H1 (cell line): ENCODE results near the gene NUP50. TPM values are rescaled to one million over a fixed set of nuclear protein-coding genes. Genes with fewer than 3 reads are reported as not detected.

Source experiments
- polyA plus RNA-seq, 7 experiments: library from polyadenylated mRNA; depleted of rRNA in 3 of 7; stranded (reverse) in 5 of 7; unstranded in 2 of 7; fragments of >200 nt in 5 of 7; fragments of 200-250 nt in 2 of 7; gene quantifications; 1 replicate in 5 of 7; 2 replicates in 1 of 7; 4 replicates in 1 of 7; pipeline versions ENCODE4 v1.2.1 to v1.2.3, GENCODE V29; 2011 to 2013; ENCODE audit warnings: missing spikeins in 2 of 7, mixed read lengths in 2 of 7
- total RNA-seq: library from RNA; stranded (reverse); fragmentation: NEBNext Ultra II Directional; extraction: Animal tissue kit (Norgen Biotek cat#: 25700); gene quantifications from 2 replicates; pipeline ENCODE4 v1.2.1, GENCODE V29; 2021
- TF ChIP-seq, protein P1 (sequence below): fragments of 300-600 bp; sonication (generic); IDR thresholded peaks from 2 replicates; pipeline ENCODE4 v1.7.1; 2012; ENCODE audit warnings: low read length, moderate library complexity, mild to moderate bottlenecking, inconsistent platforms; ENCODE audit not compliant: insufficient replicate concordance

The NUP50 gene
- total and polyA plus RNA-seq, 2 of the 8 experiments (the other 6 are each of a cell fraction or from before 2014, with no cell fraction given) = 20.0 to 112 TPM

DNA sequence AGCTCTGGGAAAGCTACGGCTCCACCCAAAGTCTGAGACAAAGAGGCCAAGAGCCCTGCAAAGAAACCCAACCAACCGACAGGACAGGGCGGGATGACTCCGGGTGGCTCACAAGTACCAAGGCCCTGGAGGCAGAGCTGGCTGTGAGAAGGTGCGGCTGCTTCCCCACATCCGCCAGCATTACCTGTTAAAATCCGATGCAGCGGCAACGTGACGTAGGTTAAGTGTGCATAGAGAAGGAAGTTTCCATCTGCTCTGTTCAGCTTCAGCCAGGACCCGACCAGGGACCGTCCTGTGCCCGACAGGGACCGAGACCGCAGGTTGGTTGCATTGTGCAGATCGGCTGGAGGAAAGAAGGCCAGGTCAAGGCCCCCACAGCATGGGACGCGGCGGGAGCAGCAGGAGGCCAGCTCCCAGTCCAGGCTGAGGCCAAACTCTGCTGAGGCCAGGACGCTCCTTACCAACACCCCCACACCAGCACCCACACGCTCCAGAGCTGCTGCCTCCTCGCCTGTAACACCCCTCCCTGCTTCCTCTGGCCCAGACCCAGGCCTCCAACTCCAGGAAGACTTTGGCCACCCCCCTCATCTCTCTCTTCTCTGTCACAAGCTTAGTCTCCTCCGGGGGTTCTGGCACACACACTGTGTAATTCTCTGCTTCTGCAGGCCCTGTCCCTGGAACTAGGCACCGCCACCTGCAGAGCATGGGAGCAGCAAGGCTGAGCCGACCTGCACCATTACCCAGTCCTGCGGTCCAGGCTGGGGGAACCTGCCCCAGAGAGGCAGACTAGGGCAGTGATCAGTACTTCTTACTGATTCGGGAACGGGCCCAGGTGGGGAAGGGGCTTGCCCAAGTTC, 34.1 kb downstream of the NUP50 start (continued):
- TF ChIP-seq, protein P1, sequence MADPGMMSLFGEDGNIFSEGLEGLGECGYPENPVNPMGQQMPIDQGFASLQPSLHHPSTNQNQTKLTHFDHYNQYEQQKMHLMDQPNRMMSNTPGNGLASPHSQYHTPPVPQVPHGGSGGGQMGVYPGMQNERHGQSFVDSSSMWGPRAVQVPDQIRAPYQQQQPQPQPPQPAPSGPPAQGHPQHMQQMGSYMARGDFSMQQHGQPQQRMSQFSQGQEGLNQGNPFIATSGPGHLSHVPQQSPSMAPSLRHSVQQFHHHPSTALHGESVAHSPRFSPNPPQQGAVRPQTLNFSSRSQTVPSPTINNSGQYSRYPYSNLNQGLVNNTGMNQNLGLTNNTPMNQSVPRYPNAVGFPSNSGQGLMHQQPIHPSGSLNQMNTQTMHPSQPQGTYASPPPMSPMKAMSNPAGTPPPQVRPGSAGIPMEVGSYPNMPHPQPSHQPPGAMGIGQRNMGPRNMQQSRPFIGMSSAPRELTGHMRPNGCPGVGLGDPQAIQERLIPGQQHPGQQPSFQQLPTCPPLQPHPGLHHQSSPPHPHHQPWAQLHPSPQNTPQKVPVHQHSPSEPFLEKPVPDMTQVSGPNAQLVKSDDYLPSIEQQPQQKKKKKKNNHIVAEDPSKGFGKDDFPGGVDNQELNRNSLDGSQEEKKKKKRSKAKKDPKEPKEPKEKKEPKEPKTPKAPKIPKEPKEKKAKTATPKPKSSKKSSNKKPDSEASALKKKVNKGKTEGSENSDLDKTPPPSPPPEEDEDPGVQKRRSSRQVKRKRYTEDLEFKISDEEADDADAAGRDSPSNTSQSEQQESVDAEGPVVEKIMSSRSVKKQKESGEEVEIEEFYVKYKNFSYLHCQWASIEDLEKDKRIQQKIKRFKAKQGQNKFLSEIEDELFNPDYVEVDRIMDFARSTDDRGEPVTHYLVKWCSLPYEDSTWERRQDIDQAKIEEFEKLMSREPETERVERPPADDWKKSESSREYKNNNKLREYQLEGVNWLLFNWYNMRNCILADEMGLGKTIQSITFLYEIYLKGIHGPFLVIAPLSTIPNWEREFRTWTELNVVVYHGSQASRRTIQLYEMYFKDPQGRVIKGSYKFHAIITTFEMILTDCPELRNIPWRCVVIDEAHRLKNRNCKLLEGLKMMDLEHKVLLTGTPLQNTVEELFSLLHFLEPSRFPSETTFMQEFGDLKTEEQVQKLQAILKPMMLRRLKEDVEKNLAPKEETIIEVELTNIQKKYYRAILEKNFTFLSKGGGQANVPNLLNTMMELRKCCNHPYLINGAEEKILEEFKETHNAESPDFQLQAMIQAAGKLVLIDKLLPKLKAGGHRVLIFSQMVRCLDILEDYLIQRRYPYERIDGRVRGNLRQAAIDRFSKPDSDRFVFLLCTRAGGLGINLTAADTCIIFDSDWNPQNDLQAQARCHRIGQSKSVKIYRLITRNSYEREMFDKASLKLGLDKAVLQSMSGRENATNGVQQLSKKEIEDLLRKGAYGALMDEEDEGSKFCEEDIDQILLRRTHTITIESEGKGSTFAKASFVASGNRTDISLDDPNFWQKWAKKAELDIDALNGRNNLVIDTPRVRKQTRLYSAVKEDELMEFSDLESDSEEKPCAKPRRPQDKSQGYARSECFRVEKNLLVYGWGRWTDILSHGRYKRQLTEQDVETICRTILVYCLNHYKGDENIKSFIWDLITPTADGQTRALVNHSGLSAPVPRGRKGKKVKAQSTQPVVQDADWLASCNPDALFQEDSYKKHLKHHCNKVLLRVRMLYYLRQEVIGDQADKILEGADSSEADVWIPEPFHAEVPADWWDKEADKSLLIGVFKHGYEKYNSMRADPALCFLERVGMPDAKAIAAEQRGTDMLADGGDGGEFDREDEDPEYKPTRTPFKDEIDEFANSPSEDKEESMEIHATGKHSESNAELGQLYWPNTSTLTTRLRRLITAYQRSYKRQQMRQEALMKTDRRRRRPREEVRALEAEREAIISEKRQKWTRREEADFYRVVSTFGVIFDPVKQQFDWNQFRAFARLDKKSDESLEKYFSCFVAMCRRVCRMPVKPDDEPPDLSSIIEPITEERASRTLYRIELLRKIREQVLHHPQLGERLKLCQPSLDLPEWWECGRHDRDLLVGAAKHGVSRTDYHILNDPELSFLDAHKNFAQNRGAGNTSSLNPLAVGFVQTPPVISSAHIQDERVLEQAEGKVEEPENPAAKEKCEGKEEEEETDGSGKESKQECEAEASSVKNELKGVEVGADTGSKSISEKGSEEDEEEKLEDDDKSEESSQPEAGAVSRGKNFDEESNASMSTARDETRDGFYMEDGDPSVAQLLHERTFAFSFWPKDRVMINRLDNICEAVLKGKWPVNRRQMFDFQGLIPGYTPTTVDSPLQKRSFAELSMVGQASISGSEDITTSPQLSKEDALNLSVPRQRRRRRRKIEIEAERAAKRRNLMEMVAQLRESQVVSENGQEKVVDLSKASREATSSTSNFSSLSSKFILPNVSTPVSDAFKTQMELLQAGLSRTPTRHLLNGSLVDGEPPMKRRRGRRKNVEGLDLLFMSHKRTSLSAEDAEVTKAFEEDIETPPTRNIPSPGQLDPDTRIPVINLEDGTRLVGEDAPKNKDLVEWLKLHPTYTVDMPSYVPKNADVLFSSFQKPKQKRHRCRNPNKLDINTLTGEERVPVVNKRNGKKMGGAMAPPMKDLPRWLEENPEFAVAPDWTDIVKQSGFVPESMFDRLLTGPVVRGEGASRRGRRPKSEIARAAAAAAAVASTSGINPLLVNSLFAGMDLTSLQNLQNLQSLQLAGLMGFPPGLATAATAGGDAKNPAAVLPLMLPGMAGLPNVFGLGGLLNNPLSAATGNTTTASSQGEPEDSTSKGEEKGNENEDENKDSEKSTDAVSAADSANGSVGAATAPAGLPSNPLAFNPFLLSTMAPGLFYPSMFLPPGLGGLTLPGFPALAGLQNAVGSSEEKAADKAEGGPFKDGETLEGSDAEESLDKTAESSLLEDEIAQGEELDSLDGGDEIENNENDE = no peak
- TF ChIP-seq, all 59 proteins: peak for 0
